CD4-positive, CD25-positive, alpha-beta regulatory T cell (primary cell): ENCODE results near the gene CSF3R. TPM values are rescaled to one million over a fixed set of nuclear protein-coding genes. Genes with fewer than 3 reads are reported as not detected.

Experiments
- ATAC-seq, 2 donors: fragments of 150-1000 bp; cut with Tn5 transposase; one replicate each; pipeline ENCODE4 v1.10.0; 2021; ENCODE audit warnings: low read depth in 2 of 2, moderate number of reproducible peaks in 2 of 2, moderate library complexity in 1 of 2
- DNase-seq, 3 donors: peaks; one replicate each; pipeline versions ENCODE4 v3.0.0 to v3.0.0-alpha.2; 2012 to 2022; ENCODE audit warnings: mixed read lengths in 1 of 3
- H3K27ac ChIP-seq: one replicate; pipeline ENCODE4 v1.7.0; 2013; ENCODE audit warnings: mild to moderate bottlenecking, low read length; ENCODE audit not compliant: insufficient read depth, poor library complexity, severe bottlenecking
- H3K27me3 ChIP-seq: one replicate; pipeline ENCODE4 v1.7.0; 2013; ENCODE audit warnings: low read length; ENCODE audit not compliant: control insufficient read depth, insufficient read depth
- H3K36me3 ChIP-seq: one replicate; pipeline ENCODE4 v1.7.0; 2013; ENCODE audit warnings: mild to moderate bottlenecking, low read length, moderate library complexity; ENCODE audit not compliant: control insufficient read depth, insufficient read depth
- H3K4me1 ChIP-seq: 2 replicates; pipeline ENCODE4 v1.7.0; 2013; ENCODE audit warnings: mild to moderate bottlenecking, low read length; ENCODE audit not compliant: insufficient read depth, control insufficient read depth, poor library complexity, severe bottlenecking
- H3K4me3 ChIP-seq: one replicate; pipeline ENCODE4 v1.7.0; 2013; ENCODE audit warnings: low read depth, mild to moderate bottlenecking, low read length, moderate library complexity
- H3K9me3 ChIP-seq, 2 experiments: 1 replicate in 1 of 2; 2 replicates in 1 of 2; pipeline ENCODE4 v1.7.0; 2013; ENCODE audit warnings: low read length in 2 of 2, mild to moderate bottlenecking in 1 of 2, moderate library complexity in 1 of 2; ENCODE audit not compliant: control insufficient read depth in 2 of 2
- H3K27ac Mint-ChIP-seq, 3 donors: one replicate each; pipeline ENCODE4 v1.8.0; 2020 to 2022; ENCODE audit warnings: mild to moderate bottlenecking in 3 of 3, mixed read lengths in 3 of 3, moderate library complexity in 2 of 3
- H3K27me3 Mint-ChIP-seq: one replicate; pipeline ENCODE4 v1.8.0; 2022; ENCODE audit warnings: mild to moderate bottlenecking, mixed read lengths
- H3K36me3 Mint-ChIP-seq: one replicate; pipeline ENCODE4 v1.8.0; 2020; ENCODE audit warnings: mixed read lengths
- H3K4me1 Mint-ChIP-seq, 4 donors: one replicate each; pipeline ENCODE4 v1.8.0; 2020 to 2022; ENCODE audit warnings: mixed read lengths in 4 of 4, mild to moderate bottlenecking in 1 of 4
- H3K4me3 Mint-ChIP-seq, 4 donors: one replicate each; pipeline ENCODE4 v1.8.0; 2020 to 2022; ENCODE audit warnings: mild to moderate bottlenecking in 4 of 4, mixed read lengths in 4 of 4, moderate library complexity in 3 of 4
- H3K9me3 Mint-ChIP-seq, 7 donors: one replicate each; pipeline ENCODE4 v1.8.0; 2020 to 2022; ENCODE audit warnings: mixed read lengths in 7 of 7, mild to moderate bottlenecking in 3 of 7, moderate library complexity in 2 of 7
- polyA plus RNA-seq, 4 donors: library from polyadenylated mRNA; unstranded; fragments of 300-500 nt; fragmentation: Illumina TruSeq; gene quantifications; one replicate each; pipeline ENCODE4 v1.2.3, GENCODE V29; 2021
- total RNA-seq: library from RNA; stranded (reverse); gene quantifications from one replicate; pipeline ENCODE4 v1.2.3, GENCODE V29; 2022

Gene CSF3R
- total and polyA plus RNA-seq, 5 donors from 2014 or later, result 0.10 to 3.6 (median 0.23) TPM; not detected in 1

DNA sequence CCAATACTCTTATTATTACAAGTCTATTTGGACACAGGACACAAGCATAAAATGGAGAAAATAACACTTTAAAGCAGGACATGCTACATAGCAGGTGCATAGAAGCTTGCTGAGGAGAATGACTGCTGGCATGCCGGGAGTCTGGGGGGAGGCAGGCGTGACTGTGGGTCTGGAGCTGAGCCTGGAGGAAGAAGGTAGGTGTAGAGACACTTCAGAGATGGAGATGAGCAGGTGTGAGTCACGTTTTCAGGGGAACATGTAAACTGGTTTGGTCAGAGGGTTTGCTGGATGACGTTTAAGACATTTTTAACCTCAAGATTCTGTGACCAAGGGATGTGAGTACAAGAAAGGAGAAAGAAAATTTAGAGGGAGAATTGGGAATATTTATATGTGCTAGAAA lies 56.9 kb downstream of the CSF3R start:
- H3K36me3 ChIP-seq, result no peaks in the 10 kb centered on the region
- H3K27ac ChIP-seq, result no peak overlapping the region
- ATAC-seq, result no peak
- H3K27me3 ChIP-seq, result no peaks in the 10 kb centered on the region
- Mint-ChIP-seq H3K9me3 (peaks cover 0 to 1% (median 0%) of the 10 kb centered on the region in 7 donors), H3K4me1 (peaks cover 0 to 6% (median 3%) of the 10 kb centered on the region in 4 donors), H3K4me3 (no peak overlapping the region), H3K36me3 (no peaks in the 10 kb centered on the region), H3K27me3 (peaks cover 5% of the 10 kb centered on the region), H3K27ac (peak overlapping the region in 1 of 3 donors; percentile 4)
- H3K4me1 ChIP-seq, result no peaks in the 10 kb centered on the region
- H3K9me3 ChIP-seq, result no peaks in the 10 kb centered on the region
- no peak for DNase-seq
- no peak overlapping the region for H3K4me3 ChIP-seq

- Mint-ChIP-seq H3K4me3 (no peak overlapping the region), H3K4me1 (peaks cover 0 to 13% (median 8%) of the 10 kb centered on the region in 4 donors), H3K27ac (peak overlapping the region in 1 of 3 donors; percentile 85), H3K9me3 (peaks cover 0 to 1% (median 0%) of the 10 kb centered on the region in 7 donors), H3K36me3 (no peaks in the 10 kb centered on the region), H3K27me3 (no peaks in the 10 kb centered on the region)
- no peak overlapping the region for H3K4me3 ChIP-seq
- ATAC-seq (no peak), DNase-seq (no peak)
- H3K4me1 ChIP-seq, result peaks cover 7% of the 10 kb centered on the region
- H3K27ac ChIP-seq, result no peak overlapping the region
- no peaks in the 10 kb centered on the region for H3K36me3 ChIP-seq
- no peaks in the 10 kb centered on the region for H3K27me3 ChIP-seq
- no peaks in the 10 kb centered on the region for H3K9me3 ChIP-seq
These were observed 61.1 kb downstream of the CSF3R start for GRCh38 chr1:36421649-36422048.

DNA sequence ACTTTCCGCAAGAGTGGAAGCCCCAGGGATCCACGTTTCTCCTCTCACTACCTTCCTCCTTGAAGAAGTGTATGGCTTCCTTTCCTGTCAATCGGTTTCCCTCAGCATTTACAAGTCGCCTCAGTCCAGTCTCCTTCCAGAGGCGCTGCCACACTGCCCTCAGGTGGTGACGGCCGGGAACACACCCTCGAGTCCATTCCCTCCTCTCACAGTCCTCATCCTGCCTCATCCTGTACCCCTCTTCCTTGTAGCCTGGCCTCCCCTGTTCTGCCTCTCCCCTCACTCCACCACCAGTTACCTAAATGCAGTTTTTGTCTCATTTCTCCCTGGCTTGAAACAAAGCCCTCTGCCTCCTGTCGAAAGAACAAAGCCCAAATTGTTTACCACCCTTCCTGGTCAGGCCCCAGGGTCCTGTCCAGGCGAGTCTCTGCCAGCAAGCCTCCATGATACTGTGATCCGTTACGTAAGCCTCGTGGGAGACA lies 61.8 kb downstream of the CSF3R start:
- Histone ChIP-seq H3K4me1 (peaks cover 7% of the 10 kb centered on the region), H3K4me3 (peak overlapping the region; percentile 54), H3K27me3 (no peaks in the 10 kb centered on the region), H3K36me3 (no peaks in the 10 kb centered on the region), H3K9me3 (no peaks in the 10 kb centered on the region), H3K27ac (no peak overlapping the region)
- ATAC-seq, result peak; percentile 97 to 99
- Mint-ChIP-seq H3K4me3 (peak overlapping the region in 1 of 4 donors; percentile 66), H3K4me1 (peaks cover 0 to 13% (median 8%) of the 10 kb centered on the region in 4 donors), H3K27ac (peak overlapping the region; percentile 53 to 85 (median 76)), H3K9me3 (peaks cover 0 to 1% (median 0%) of the 10 kb centered on the region in 7 donors), H3K36me3 (no peaks in the 10 kb centered on the region), H3K27me3 (no peaks in the 10 kb centered on the region)
- DNase-seq, result peak; percentile 75 to 89 (median 85)

DNA sequence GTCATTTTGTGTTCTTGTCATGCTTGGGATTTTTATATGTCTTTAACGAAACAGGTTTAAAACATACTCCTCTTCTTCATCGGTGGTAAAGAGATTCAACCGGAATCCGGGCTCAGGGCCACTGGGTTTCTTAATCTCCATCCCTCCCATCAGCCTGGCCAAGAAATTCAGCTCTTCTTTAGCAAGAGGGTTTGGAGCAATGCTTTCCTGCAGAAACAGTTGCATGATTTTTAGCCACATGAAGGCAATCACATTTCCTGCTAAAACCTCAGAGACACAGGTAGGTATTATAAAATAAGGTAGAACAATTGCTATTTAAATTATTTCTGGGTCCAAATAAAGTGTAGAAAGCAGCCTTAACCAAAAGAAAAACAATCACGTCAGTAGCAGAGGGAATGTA lies 62.3 kb downstream of the CSF3R start:
- Histone ChIP-seq H3K27me3 (no peaks in the 10 kb centered on the region), H3K9me3 (no peaks in the 10 kb centered on the region), H3K4me3 (peak overlapping the region; percentile 54), H3K36me3 (no peaks in the 10 kb centered on the region), H3K27ac (peak overlapping the region; percentile 5), H3K4me1 (peaks cover 7% of the 10 kb centered on the region)
- Mint-ChIP-seq H3K9me3 (peaks cover 0 to 1% (median 0%) of the 10 kb centered on the region in 7 donors), H3K4me3 (peak overlapping the region in 2 of 4 donors; percentile 19 to 66), H3K36me3 (no peaks in the 10 kb centered on the region), H3K27ac (peak overlapping the region; percentile 53 to 85 (median 76)), H3K4me1 (peaks cover 0 to 13% (median 8%) of the 10 kb centered on the region in 4 donors), H3K27me3 (no peaks in the 10 kb centered on the region)
- ATAC-seq (no peak), DNase-seq (no peak)

DNA sequence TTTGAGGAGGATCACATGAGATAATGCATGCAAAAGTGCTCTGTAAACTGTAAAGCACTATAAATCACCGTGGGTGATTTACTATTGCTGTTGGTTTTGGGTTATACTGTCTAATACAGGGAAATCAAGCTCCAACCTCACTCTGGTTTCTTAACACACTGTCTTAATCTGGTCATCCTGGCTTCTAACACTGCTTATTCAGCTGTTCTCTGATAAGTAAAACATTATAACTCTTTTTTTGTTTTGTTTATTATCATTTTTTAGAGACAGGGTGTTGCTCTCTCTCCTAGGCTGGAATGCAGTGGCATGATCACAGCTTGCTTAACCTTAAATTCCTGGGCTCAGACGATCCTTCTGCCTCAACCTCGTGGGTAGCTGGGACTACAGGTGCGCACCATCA lies 63.1 kb downstream of the CSF3R start:
- H3K36me3 Mint-ChIP-seq, result no peaks in the 10 kb centered on the region
- H3K27ac Mint-ChIP-seq, result no peak overlapping the region
- Histone ChIP-seq H3K4me3 (no peak overlapping the region), H3K36me3 (no peaks in the 10 kb centered on the region), H3K9me3 (no peaks in the 10 kb centered on the region), H3K27me3 (no peaks in the 10 kb centered on the region), H3K4me1 (peaks cover 7% of the 10 kb centered on the region), H3K27ac (no peak overlapping the region)
- H3K4me1 Mint-ChIP-seq, result peaks cover 0 to 13% (median 8%) of the 10 kb centered on the region in 4 donors
- peaks cover 0 to 1% (median 0%) of the 10 kb centered on the region in 7 donors for H3K9me3 Mint-ChIP-seq
- ATAC-seq, result no peak
- H3K27me3 Mint-ChIP-seq, result no peaks in the 10 kb centered on the region
- no peak overlapping the region for H3K4me3 Mint-ChIP-seq
- no peak for DNase-seq

DNA sequence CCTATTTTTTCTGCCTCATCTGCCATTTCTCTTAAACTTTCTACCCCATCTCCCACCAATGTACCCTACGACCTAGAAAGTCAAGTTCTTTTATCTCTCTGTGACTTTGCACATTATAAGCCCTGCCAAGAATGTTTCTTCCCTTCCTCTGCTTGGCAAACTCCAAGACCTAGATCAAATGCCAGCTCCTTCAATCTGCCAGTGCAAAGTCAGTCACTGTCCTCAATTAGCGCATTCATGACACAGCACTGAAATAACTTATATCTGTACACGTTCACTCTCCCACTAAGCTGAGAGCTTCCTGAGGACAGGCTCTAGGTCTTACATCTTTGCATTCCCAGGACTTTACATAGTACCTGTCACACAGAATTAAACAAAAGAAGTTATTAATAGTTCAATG lies 63.6 kb downstream of the CSF3R start:
- peaks cover 0 to 13% (median 8%) of the 10 kb centered on the region in 4 donors for H3K4me1 Mint-ChIP-seq
- DNase-seq (no peak), ATAC-seq (no peak)
- no peaks in the 10 kb centered on the region for H3K36me3 ChIP-seq
- H3K9me3 ChIP-seq, result no peaks in the 10 kb centered on the region
- no peak overlapping the region for H3K4me3 ChIP-seq
- H3K27ac ChIP-seq, result no peak overlapping the region
- H3K4me3 Mint-ChIP-seq, result no peak overlapping the region
- H3K27me3 Mint-ChIP-seq, result no peaks in the 10 kb centered on the region
- no peak overlapping the region for H3K27ac Mint-ChIP-seq
- peaks cover 0 to 1% (median 0%) of the 10 kb centered on the region in 7 donors for H3K9me3 Mint-ChIP-seq
- no peaks in the 10 kb centered on the region for H3K27me3 ChIP-seq
- H3K36me3 Mint-ChIP-seq, result no peaks in the 10 kb centered on the region
- H3K4me1 ChIP-seq, result peaks cover 7% of the 10 kb centered on the region

DNA sequence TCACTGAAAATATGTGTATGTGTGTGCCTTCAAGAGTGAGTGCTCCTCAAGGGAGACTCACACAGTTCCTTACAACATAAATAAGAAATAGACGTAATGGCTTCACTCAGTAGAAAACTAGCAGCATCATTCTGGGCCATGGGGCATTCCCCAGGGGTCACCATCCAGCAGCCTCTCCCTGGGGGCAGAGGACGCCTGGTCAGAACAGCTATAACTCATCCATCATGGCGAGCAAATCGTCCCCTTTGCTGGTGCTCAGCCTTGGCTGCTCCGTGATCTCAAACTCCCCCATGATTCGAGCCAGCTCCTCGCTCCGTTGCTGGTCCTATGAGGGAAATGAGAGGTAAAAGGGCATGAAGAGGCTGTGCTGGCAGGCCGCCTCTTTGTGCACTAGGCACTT lies 64.8 kb downstream of the CSF3R start:
- peaks cover 0 to 13% (median 8%) of the 10 kb centered on the region in 4 donors for H3K4me1 Mint-ChIP-seq
- no peaks in the 10 kb centered on the region for H3K36me3 Mint-ChIP-seq
- ATAC-seq (no peak), DNase-seq (no peak)
- no peaks in the 10 kb centered on the region for H3K36me3 ChIP-seq
- no peak overlapping the region for H3K4me3 ChIP-seq
- no peak overlapping the region for H3K27ac ChIP-seq
- H3K9me3 ChIP-seq, result no peaks in the 10 kb centered on the region
- H3K27ac Mint-ChIP-seq, result peak overlapping the region in 1 of 3 donors; percentile 62
- no peaks in the 10 kb centered on the region for H3K27me3 ChIP-seq
- peaks cover 7% of the 10 kb centered on the region for H3K4me1 ChIP-seq
- H3K4me3 Mint-ChIP-seq, result no peak overlapping the region
- no peaks in the 10 kb centered on the region for H3K27me3 Mint-ChIP-seq
- peaks cover 0 to 1% (median 0%) of the 10 kb centered on the region in 7 donors for H3K9me3 Mint-ChIP-seq
